HG03045 (cell line): ENCODE measurements around the gene KCTD1.
A peak's percentile ranks its signal among the peaks of the same experiment; 100 is the strongest.
"Not testable (repeated sequence)": the region's sequence is repeated elsewhere in the genome, so short reads cannot be mapped to it uniquely, and the experiment has no call there.

Experiments
- ATAC-seq: cut with Tn5 transposase; IDR thresholded peaks from one replicate; pipeline ENCODE4 v1.9.1; 2021; ENCODE audit warnings: mild to moderate bottlenecking, moderate library complexity; ENCODE audit not compliant: unreplicated experiment

KCTD1 gene

DNA sequence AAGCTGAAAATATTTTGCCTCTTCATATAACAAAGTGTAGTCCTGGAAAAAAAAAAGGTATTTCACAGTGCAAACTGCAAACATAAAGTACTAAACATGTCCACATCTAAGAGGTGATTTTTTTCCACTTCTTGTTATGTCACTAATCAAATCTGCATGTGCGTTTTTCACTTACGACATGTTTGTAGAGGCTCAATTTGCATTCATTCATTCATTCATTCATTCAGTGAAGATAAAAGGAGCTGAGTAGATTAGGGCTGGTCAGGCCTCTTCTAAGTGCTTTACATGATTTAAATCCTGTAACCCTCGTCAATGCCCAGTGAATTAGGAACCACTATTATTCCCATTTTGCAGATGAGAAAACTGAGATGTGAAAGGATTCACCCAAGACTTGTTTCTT lies 88.5 kb downstream of the KCTD1 start:
- no peak for ATAC-seq

DNA sequence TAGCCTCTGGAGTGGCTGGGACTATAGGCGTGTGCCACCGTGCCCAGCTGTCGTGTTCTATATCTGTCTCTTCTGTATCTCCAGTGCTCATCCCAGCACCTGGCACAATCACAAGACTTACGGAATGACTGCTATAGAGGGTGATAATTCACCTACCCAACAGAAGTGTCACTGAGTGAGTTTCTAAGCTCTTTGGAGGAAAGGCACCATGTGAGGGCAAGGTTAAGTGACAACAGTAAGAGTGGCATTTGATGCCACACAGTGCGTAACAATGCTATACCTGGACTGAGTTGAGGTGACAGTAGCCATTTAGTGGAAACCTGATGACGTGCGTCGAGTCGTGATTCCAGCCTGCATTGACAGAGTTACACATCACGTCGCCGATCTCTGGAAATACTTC lies 89.0 kb downstream of the KCTD1 start:
- ATAC-seq, result no peak

DNA sequence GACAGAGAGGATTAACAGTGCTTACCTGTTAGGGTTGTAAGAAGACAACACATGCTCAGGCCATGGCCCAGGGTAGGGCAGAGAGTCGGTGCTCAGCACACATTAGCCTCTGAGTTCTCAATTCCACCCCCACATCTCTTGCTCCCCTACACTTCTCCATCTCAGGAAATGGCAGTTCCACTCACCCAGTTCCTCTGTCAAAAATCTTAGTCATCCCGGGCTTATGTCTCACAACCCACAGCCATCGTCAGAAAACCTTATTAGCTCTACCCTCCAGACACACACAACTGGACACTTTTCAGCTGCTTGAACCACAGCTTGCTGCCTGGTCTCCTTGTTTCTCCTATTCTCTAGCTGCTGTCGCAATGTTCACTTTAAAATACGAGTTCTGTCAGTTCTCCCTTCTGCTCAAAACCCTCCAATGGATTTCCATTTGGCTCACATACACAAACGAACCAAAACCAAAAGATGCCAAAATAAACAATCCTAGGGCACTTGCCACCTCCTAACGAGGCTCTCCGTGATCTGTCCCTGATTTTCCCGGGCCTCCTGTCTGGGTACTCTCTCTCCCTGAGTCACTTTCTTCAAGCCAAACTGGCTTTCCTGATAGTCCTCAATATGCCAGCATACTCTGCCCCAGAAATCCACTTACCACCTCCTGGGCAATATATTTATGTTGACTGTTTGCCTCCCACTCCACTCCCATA lies 89.7 kb downstream of the KCTD1 start:
- peak; percentile 54 for ATAC-seq

DNA sequence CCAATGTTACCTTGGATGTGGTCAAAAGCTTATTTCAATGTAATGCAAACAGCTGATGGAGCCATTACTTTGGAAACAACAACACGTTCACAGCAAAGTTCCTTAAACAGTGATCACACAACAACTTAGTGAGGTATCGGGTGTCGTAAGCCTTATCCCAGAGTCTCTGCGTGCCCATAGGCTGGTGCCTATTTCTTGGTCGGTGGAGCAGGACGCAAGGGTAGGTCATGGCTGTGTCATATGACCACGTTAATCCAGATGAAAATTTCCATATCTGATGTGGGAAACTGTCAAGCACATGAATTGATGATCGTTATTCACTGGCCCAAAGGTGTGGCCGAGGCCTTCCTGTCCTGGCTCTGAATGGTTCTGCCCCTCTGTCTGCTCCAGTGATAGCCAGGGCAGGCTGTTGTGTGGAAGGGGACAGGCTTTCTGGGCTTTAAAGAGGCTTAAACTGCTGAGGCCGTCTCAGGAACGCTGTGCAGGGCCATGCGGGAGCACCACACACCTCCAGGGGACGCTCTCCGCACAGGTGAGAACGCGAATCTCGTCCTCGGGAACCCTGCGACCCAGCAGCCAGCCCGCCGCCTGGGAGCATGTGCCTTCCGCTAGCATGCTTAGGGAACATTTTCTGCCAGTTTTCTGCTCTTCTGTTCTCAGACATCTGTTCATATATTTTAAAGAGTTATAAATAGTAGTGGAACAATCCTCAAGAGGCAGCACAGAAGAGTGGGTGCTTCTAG lies 90.6 kb downstream of the KCTD1 start:
- no peak for ATAC-seq

- ATAC-seq, result no peak
Measured at GRCh38 chr18:26457195-26457594, 91.2 kb downstream of the KCTD1 start.

- no peak for ATAC-seq
Measured at GRCh38 chr18:26456070-26456491, 92.3 kb downstream of the KCTD1 start.

DNA sequence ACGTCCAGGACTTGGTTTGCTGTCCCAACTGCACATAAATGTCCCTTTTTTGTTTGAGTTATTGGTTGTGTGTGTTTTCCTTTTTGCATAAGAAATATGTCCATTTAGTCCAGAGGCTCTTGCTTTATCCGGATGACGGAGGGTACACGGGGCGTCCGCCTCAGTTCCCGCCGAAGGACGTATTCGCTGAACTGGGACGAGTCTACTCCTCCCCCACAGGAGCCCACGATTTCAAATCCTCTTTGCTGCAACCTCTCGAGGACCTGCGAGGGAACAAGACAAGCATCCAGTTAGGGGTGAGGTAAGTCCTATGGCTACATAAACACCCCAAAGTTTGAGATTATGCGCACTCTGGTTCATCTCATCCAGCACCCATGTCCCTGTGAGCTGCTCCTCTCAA lies 92.7 kb downstream of the KCTD1 start:
- ATAC-seq, result no peak

DNA sequence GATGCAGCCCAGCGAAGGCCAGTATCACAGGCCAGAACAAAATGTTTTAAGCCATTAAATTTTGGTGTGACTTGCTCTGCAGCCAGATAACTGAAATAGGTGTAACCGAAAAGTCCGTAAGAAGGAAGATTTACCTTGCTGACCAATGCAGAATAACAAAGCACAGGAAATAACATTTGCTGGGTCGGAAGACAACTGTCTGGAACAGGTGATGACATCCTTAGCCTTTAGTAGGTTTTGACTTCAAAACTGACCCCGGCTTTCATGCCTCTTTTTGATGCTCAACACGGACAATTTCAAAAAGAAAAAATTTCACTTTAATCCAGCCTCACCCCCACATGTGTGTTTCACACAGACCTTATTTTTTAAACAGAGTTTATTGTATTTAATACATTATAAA lies 93.7 kb downstream of the KCTD1 start:
- ATAC-seq, result no peak

- no peak for ATAC-seq
Measured at GRCh38 chr18:26454192-26454591, 94.2 kb downstream of the KCTD1 start.

DNA sequence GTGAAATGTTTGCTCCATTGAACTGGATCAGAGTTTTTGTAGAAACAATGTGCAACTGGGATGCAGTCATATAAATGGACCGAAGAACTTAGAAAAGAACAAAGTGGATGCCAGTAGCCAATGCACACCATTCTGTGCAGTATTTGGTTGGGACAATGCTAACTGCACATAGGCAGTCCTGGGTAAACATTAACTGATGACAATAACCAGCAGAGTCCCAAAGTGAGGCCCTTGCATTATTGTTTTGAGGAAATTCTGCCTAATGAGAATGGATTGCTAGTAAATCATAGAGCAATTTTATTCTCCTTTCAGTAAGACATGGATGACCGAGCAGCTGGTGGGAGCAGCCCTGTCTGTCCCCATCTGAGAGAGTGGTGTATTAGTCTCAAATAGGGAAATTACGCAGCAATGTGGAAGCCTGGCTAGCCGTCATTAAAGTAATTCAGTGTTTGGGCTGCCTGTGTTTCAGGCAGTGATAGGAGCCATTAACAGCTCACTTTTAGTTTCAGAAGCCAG lies 94.9 kb downstream of the KCTD1 start:
- no peak for ATAC-seq

- ATAC-seq, result no peak
Measured at GRCh38 chr18:26450989-26451682, 97.2 kb downstream of the KCTD1 start.

GRCh38 chr18:26448714-26449159 lies 99.6 kb downstream of the KCTD1 start:
- no peak for ATAC-seq

DNA sequence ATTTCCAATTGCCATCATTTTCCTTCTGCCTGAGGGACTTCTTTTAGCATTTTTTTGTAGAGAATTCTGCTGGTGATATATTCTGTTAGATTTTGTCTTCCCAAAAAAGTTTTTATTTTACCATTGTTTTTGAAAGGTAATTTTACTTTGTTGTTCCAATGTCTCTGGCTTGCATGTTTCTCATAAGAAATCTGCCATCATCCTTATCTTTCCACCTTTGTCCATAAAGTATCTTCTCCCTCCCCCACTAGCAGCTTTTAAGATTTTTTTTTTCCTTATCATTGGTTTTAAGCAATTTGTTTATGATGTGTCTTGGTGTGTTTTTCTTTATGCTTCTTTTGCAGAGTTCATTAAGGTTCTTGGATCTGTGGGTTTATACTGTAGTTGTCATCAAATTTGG lies 104.5 kb downstream of the KCTD1 start:
- ATAC-seq, result no peak

GRCh38 chr18:26442126-26442525 lies 106.2 kb downstream of the KCTD1 start:
- ATAC-seq, result no peak

- ATAC-seq, result no peak
Measured at GRCh38 chr18:26440644-26441043, 107.7 kb downstream of the KCTD1 start.

- no peak for ATAC-seq
Measured at GRCh38 chr18:26439537-26439936, 108.8 kb downstream of the KCTD1 start.

GRCh38 chr18:26438980-26439379 lies 109.4 kb downstream of the KCTD1 start:
- peak; percentile 90 for ATAC-seq

DNA sequence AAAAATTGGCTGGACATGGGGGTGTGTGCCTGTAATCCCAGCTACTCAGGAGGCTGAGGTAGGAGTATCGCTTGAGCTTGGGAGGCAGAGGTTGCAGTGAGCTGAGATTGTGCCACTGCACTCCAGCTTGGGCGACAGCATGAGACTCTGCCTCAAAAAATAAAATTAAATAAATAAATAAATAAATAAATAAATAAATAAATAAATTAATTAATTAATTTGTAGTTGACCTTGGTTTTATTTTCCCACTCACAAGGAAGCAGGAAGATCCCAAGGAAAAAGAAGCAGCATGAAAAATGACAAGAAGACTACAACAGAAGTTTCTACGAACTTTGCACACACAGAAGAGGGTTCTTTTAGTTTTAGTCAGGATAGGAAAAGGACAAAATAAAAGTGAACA lies 110.7 kb downstream of the KCTD1 start:
- not testable (repeated sequence) for ATAC-seq

DNA sequence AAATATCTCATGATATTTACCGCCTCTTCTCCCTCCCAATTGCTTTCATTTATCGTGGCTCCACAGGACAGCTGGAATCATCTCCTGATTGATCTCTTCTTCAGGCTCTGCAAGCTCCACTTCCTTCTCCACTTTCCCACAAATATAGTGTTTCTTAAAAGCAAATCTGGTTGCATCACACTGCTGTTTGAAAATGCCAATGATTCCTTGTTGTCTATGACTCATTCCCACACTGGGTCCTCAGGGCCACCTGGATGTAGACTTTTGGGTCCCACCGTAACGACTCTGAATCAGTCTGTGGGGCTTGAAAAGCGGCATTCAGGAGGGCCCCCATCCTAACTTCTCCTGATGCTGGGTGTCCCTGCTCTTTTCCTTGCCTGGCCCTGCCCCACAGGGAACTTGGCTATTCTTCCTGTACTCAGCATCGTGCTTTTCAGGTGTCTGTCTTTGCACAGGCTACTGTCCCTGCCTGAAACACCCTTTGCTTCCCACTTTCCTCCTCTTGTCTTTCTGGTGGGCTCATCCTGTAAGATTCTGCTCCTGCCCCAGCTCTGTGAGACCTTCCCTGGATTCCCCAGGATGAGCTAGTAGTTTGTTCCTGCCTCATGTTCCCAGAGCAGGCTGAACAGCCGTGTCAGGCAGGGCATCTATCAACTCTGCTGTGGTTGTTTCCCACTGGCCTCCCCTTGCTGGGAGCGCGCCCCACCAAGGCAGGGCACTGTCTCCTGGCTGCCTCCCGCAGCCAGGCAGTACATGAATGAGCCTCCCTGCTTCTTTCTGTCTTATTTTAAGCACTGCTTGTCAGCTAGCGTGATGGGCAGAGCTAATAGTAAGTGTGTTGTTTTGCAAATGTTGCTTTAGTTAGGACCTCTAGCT lies 111.9 kb downstream of the KCTD1 start:
- ATAC-seq, result no peak

GRCh38 chr18:26435415-26436095 lies 112.8 kb downstream of the KCTD1 start:
- ATAC-seq, result no peak
